Colonic mucosa (tissue), 4 donors: Measurements from ENCODE around the gene ENTPD2. TPM values are rescaled to one million over a fixed set of nuclear protein-coding genes. Genes with fewer than 3 reads are reported as not detected.

ENCODE experiments used
- DNase-seq: peaks from one replicate; pipeline ENCODE4 v3.0.0-alpha.2; 2020
- H3K27ac ChIP-seq: fragments of 200-600 bp; one replicate; pipeline ENCODE4 v1.8.0; 2021
- H3K27me3 ChIP-seq: fragments of 200-600 bp; one replicate; pipeline ENCODE4 v1.8.0; 2021
- H3K36me3 ChIP-seq: fragments of 200-600 bp; one replicate; pipeline ENCODE4 v1.8.0; 2021
- H3K4me1 ChIP-seq: fragments of 200-600 bp; one replicate; pipeline ENCODE4 v1.8.0; 2021; ENCODE audit warnings: mild to moderate bottlenecking
- H3K4me3 ChIP-seq: fragments of 200-600 bp; one replicate; pipeline ENCODE4 v1.8.0; 2021
- H3K9ac ChIP-seq, 2 donors: one replicate each; pipeline ENCODE4 v1.7.0; 2013; ENCODE audit warnings: control low read depth in 2 of 2, low read depth in 2 of 2, low read length in 2 of 2
- H3K9me3 ChIP-seq: fragments of 200-600 bp; one replicate; pipeline ENCODE4 v1.8.0; 2021
- CTCF ChIP-seq: fragments of 200-600 bp; IDR thresholded peaks from one replicate; pipeline ENCODE4 v1.8.0; 2022; ENCODE audit warnings: antibody characterized with exemption, mild to moderate bottlenecking
- intact Hi-C: fragments of 100-400 bp; cut with DNase I; formaldehyde crosslinking; loops from one replicate; pipeline ENCODE4 v1.14.1; 2022
- total RNA-seq, 2 donors: library from RNA; stranded (reverse); fragmentation: NEBNext Ultra II Directional in 1 of 2; extraction: Animal tissue kit (Norgen Biotek cat#: 25700) in 1 of 2; gene quantifications; one replicate each; pipeline ENCODE4 v1.2.1, GENCODE V29; 2021
- donor health status: healthy.
- donor health status: DM: no; HTN: no; CAD: no.
- donor health status: DM: no; HTN: no; CAD: no.

Gene ENTPD2
- total RNA-seq, 2 donors from 2014 or later, result 20.5 to 22.1 TPM

- Histone ChIP-seq H3K4me1 (peaks cover 1% of the 10 kb centered on the region), H3K9ac (no peak overlapping the region), H3K27ac (no peak overlapping the region), H3K27me3 (no peaks in the 10 kb centered on the region), H3K4me3 (no peak overlapping the region), H3K9me3 (no peaks in the 10 kb centered on the region), H3K36me3 (no peaks in the 10 kb centered on the region)
- no peak for TF ChIP-seq CTCF
- no peak for DNase-seq
- intact Hi-C loops, result no loop called here
Observed at GRCh38 chr9:137016436-137016835, 37.4 kb downstream of the ENTPD2 start.

- Histone ChIP-seq H3K27ac (no peak overlapping the region), H3K27me3 (no peaks in the 10 kb centered on the region), H3K9ac (no peak overlapping the region), H3K36me3 (no peaks in the 10 kb centered on the region), H3K4me1 (no peaks in the 10 kb centered on the region), H3K4me3 (no peak overlapping the region), H3K9me3 (no peaks in the 10 kb centered on the region)
- no peak for DNase-seq
- intact Hi-C loops, result no loop called here
- no peak for TF ChIP-seq CTCF
Observed at GRCh38 chr9:137015976-137016375, 37.9 kb downstream of the ENTPD2 start.

GRCh38 chr9:137015540-137015930 is 38.3 kb downstream of the ENTPD2 start:
- Histone ChIP-seq H3K27ac (no peak overlapping the region), H3K36me3 (no peaks in the 10 kb centered on the region), H3K9ac (no peak overlapping the region), H3K27me3 (no peaks in the 10 kb centered on the region), H3K4me3 (no peak overlapping the region), H3K4me1 (no peaks in the 10 kb centered on the region), H3K9me3 (no peaks in the 10 kb centered on the region)
- no peak for TF ChIP-seq CTCF
- intact Hi-C loops, result no loop called here
- no peak for DNase-seq

- Histone ChIP-seq H3K9ac (no peak overlapping the region), H3K27me3 (no peaks in the 10 kb centered on the region), H3K36me3 (no peaks in the 10 kb centered on the region), H3K27ac (no peak overlapping the region), H3K4me3 (no peak overlapping the region), H3K9me3 (no peaks in the 10 kb centered on the region), H3K4me1 (no peaks in the 10 kb centered on the region)
- intact Hi-C loops, result no loop called here
- TF ChIP-seq CTCF, result no peak
- DNase-seq, result no peak
Observed at GRCh38 chr9:137014776-137015539, 38.9 kb downstream of the ENTPD2 start.

- TF ChIP-seq CTCF, result no peak
- Histone ChIP-seq H3K9ac (no peak overlapping the region), H3K9me3 (no peaks in the 10 kb centered on the region), H3K36me3 (no peaks in the 10 kb centered on the region), H3K27me3 (no peaks in the 10 kb centered on the region), H3K4me3 (no peak overlapping the region), H3K27ac (no peak overlapping the region), H3K4me1 (no peaks in the 10 kb centered on the region)
- DNase-seq, result no peak
- intact Hi-C loops, result no loop called here
Observed at GRCh38 chr9:137014166-137014565, 39.7 kb downstream of the ENTPD2 start.
